GM12892 (cell line): ENCODE results near the gene IRF9.

ENCODE experiments used
- POLR2A ChIP-seq: IDR thresholded peaks from 2 replicates; pipeline ENCODE4 v1.6.1; 2011; ENCODE audit warnings: low read depth, low read length, control low read depth
- POLR2AphosphoS5 ChIP-seq: IDR thresholded peaks from 2 replicates; pipeline ENCODE4 v1.6.1; 2011; ENCODE audit warnings: low read depth, low read length, control low read depth
- TAF1 ChIP-seq: IDR thresholded peaks from 2 replicates; pipeline ENCODE4 v1.6.1; 2011; ENCODE audit warnings: low read depth, mild to moderate bottlenecking, control low read depth, low read length, borderline replicate concordance

- no peak for TF ChIP-seq POLR2A
- TF ChIP-seq POLR2AphosphoS5: no peak
- no peak for TF ChIP-seq TAF1
Measured at GRCh38 chr14:24115422-24116127, 45.5 kb upstream of the IRF9 start.
